ENCODE results near the gene SH2D3A. TPM values are rescaled to one million over a fixed set of nuclear protein-coding genes. Genes with fewer than 3 reads are reported as not detected.
"Not testable (repeated sequence)": the region's sequence is repeated elsewhere in the genome, so short reads cannot be mapped to it uniquely, and the experiment has no call there.

The SH2D3A gene
- total and polyA plus RNA-seq, 2 donors (not counting 3 experiments of a cell fraction or from before 2014, with no cell fraction given): 0.04 to 0.53 TPM

- no peak overlapping the region for H3K4me2 ChIP-seq (ENCODE audit: insufficient read depth, low read length)
- no peaks in the 10 kb centered on the region for H3K36me3 ChIP-seq (ENCODE audit: control insufficient read depth in 2 of 2, extremely low read depth in 1 of 2, insufficient read depth in 2 of 2, low read length in 2 of 2)
- H3K27me3 ChIP-seq (ENCODE audit: control insufficient read depth in 2 of 2, insufficient read depth in 2 of 2, low read length in 2 of 2): peaks cover 5 to 9% of the 10 kb centered on the region in 2 experiments
- H2AFZ ChIP-seq (ENCODE audit: low read depth, low read length): no peak overlapping the region
- CTCF ChIA-PET: no interaction called here
- peaks cover 4% of the 10 kb centered on the region for H3K4me1 ChIP-seq (ENCODE audit: control insufficient read depth, extremely low read depth, insufficient read depth, low read length)
- DNase-seq (ENCODE audit: low read depth, low spot score) (no peak), FAIRE-seq (no peak)
- intact Hi-C loops (cut with micrococcal nuclease): no loop called here
- no peak overlapping the region for H3K4me3 ChIP-seq (replicated peaks in 1 of 3; ENCODE audit: insufficient read depth in 1 of 3, low read depth in 1 of 3, low read length in 3 of 3)
- no peaks in the 10 kb centered on the region for H4K20me1 ChIP-seq (replicated peaks; ENCODE audit: control insufficient read depth, extremely low read depth, insufficient read depth, low read length)
- TF ChIP-seq JUN (IDR thresholded peaks at IDR 0.05; ENCODE audit: borderline replicate concordance, insufficient read depth, insufficient read length, low read depth) (no peak), POLR2AphosphoS5 (IDR thresholded peaks at IDR 0.05; ENCODE audit: insufficient read depth, low read depth, low read length) (no peak), POLR2A (IDR thresholded peaks at IDR 0.05; ENCODE audit: low read depth, low read length) (no peak)
- no peaks in the 10 kb centered on the region for H3K9me1 ChIP-seq (replicated peaks; ENCODE audit: control insufficient read depth, extremely low read depth, insufficient read depth, low read length)
- dilution Hi-C loops (cut with MboI; ENCODE audit: extremely low pct_ligation_motif_present, low sequenced_read_pairs): no loop called here
- H3K9me3 ChIP-seq (replicated peaks; ENCODE audit: control insufficient read depth, insufficient read depth, low read length): no peaks in the 10 kb centered on the region
- POLR2A ChIA-PET: no interaction called here
- no peak overlapping the region for H3K9ac ChIP-seq (replicated peaks; ENCODE audit: extremely low read depth, insufficient read depth, low read length)
- no TSS peak for BruUV-seq (replicated peaks)
- H3K79me2 ChIP-seq (ENCODE audit: control insufficient read depth, insufficient read depth, low read length): no peaks in the 10 kb centered on the region
- H3K27ac ChIP-seq (ENCODE audit: insufficient read depth, low read depth, low read length): no peak overlapping the region
Measured at GRCh38 chr19:6765738-6766356, 1.4 kb downstream of the SH2D3A start.

- H4K20me1 ChIP-seq (replicated peaks; ENCODE audit: control insufficient read depth, extremely low read depth, insufficient read depth, low read length); FAIRE-seq; H3K4me2 ChIP-seq (ENCODE audit: insufficient read depth, low read length); H2AFZ ChIP-seq (ENCODE audit: low read depth, low read length); H3K9ac ChIP-seq (replicated peaks; ENCODE audit: extremely low read depth, insufficient read depth, low read length); DNase-seq (ENCODE audit: low read depth, low spot score); H3K9me3 ChIP-seq (replicated peaks; ENCODE audit: control insufficient read depth, insufficient read depth, low read length); intact Hi-C loops (cut with micrococcal nuclease); H3K27me3 ChIP-seq (ENCODE audit: control insufficient read depth in 2 of 2, insufficient read depth in 2 of 2, low read length in 2 of 2); BruUV-seq (replicated peaks); H3K27ac ChIP-seq (ENCODE audit: insufficient read depth, low read depth, low read length); H3K4me1 ChIP-seq (ENCODE audit: control insufficient read depth, extremely low read depth, insufficient read depth, low read length); CTCF ChIA-PET; H3K79me2 ChIP-seq (ENCODE audit: control insufficient read depth, insufficient read depth, low read length); H3K36me3 ChIP-seq (ENCODE audit: control insufficient read depth in 2 of 2, extremely low read depth in 1 of 2, insufficient read depth in 2 of 2, low read length in 2 of 2); H3K9me1 ChIP-seq (replicated peaks; ENCODE audit: control insufficient read depth, extremely low read depth, insufficient read depth, low read length); dilution Hi-C loops (cut with MboI; ENCODE audit: extremely low pct_ligation_motif_present, low sequenced_read_pairs); H3K4me3 ChIP-seq (replicated peaks in 1 of 3; ENCODE audit: insufficient read depth in 1 of 3, low read depth in 1 of 3, low read length in 3 of 3); POLR2A ChIA-PET: not testable (repeated sequence)
Measured at GRCh38 chr19:6762253-6762797, 4.9 kb downstream of the SH2D3A start.
